ENCODE measurements around the gene NECAP2.

DNA sequence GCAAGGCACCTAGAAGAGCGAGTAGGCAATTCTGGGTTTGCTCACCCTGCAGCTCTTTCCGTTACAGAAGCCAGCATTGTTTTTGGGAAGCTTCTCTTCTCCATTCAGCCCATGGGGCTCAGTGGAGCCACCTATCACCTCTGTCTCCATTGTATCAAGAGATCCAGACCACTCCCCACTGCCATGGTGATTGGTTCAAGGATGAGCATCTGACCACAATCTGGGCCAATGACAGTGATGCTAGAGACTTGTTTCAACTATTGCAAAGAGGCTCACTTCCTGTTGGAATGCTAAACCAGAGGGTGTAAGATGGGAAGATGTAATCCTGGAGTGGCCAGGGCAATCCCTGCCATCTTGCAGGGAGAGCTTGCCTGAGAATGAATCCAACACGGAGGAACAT lies 9.9 kb upstream of the NECAP2 start:
- TF ChIP-seq ZFP30 (CRISPR knock-in tag; IDR thresholded peaks at IDR 0.05), result no peak
- no peak for TF ChIP-seq ZFP3 (CRISPR knock-in tag; IDR thresholded peaks at IDR 0.05)

All from SK-N-SH treated with all-trans-retinoic acid at 6 μM for 48 hours (cell line).